Colonic mucosa (tissue), 4 donors: Measurements from ENCODE around the gene CDC34. TPM values are rescaled to one million over a fixed set of nuclear protein-coding genes. Genes with fewer than 3 reads are reported as not detected.

Experiments used
- DNase-seq: peaks from one replicate; pipeline ENCODE4 v3.0.0-alpha.2; 2020
- H3K27ac ChIP-seq: fragments of 200-600 bp; one replicate; pipeline ENCODE4 v1.8.0; 2021
- H3K27me3 ChIP-seq: fragments of 200-600 bp; one replicate; pipeline ENCODE4 v1.8.0; 2021
- H3K36me3 ChIP-seq: fragments of 200-600 bp; one replicate; pipeline ENCODE4 v1.8.0; 2021
- H3K4me1 ChIP-seq: fragments of 200-600 bp; one replicate; pipeline ENCODE4 v1.8.0; 2021; ENCODE audit warnings: mild to moderate bottlenecking
- H3K4me3 ChIP-seq: fragments of 200-600 bp; one replicate; pipeline ENCODE4 v1.8.0; 2021
- H3K9ac ChIP-seq, 2 donors: one replicate each; pipeline ENCODE4 v1.7.0; 2013; ENCODE audit warnings: control low read depth in 2 of 2, low read depth in 2 of 2, low read length in 2 of 2
- H3K9me3 ChIP-seq: fragments of 200-600 bp; one replicate; pipeline ENCODE4 v1.8.0; 2021
- CTCF ChIP-seq: fragments of 200-600 bp; IDR thresholded peaks from one replicate; pipeline ENCODE4 v1.8.0; 2022; ENCODE audit warnings: antibody characterized with exemption, mild to moderate bottlenecking
- intact Hi-C: fragments of 100-400 bp; cut with DNase I; formaldehyde crosslinking; loops from one replicate; pipeline ENCODE4 v1.14.1; 2022
- total RNA-seq, 2 donors: library from RNA; stranded (reverse); fragmentation: NEBNext Ultra II Directional in 1 of 2; extraction: Animal tissue kit (Norgen Biotek cat#: 25700) in 1 of 2; gene quantifications; one replicate each; pipeline ENCODE4 v1.2.1, GENCODE V29; 2021
- donor health status: healthy.
- donor health status: DM: no; HTN: no; CAD: no.
- donor health status: DM: no; HTN: no; CAD: no.

CDC34 gene
- total RNA-seq, 2 donors from 2014 or later = 60.7 to 93.4 TPM

GRCh38 chr19:573519-573825 is 41.9 kb downstream of the CDC34 start:
- peaks cover 18% of the 10 kb centered on the region for H3K4me1 ChIP-seq
- peak overlapping the region; percentile 93 for H3K27ac ChIP-seq
- TF ChIP-seq CTCF = no peak
- no peaks in the 10 kb centered on the region for H3K9me3 ChIP-seq
- peak overlapping the region; percentile 96 to 98 for H3K9ac ChIP-seq
- H3K36me3 ChIP-seq = no peaks in the 10 kb centered on the region
- H3K27me3 ChIP-seq = no peaks in the 10 kb centered on the region
- DNase-seq = no peak
- intact Hi-C loops = no loop called here
- peak overlapping the region; percentile 99 for H3K4me3 ChIP-seq

- intact Hi-C loops = no loop called here
- no peaks in the 10 kb centered on the region for H3K36me3 ChIP-seq
- H3K4me1 ChIP-seq = peaks cover 18% of the 10 kb centered on the region
- peak overlapping the region; percentile 17 for H3K27ac ChIP-seq
- H3K27me3 ChIP-seq = no peaks in the 10 kb centered on the region
- peak; percentile 36 for DNase-seq
- peak overlapping the region; percentile 40 to 72 for H3K9ac ChIP-seq
- peak overlapping the region; percentile 99 for H3K4me3 ChIP-seq
- TF ChIP-seq CTCF = no peak
- no peaks in the 10 kb centered on the region for H3K9me3 ChIP-seq
Measured at GRCh38 chr19:574658-575526, 43.3 kb downstream of the CDC34 start.

- intact Hi-C loops = no loop called here
- DNase-seq = no peak
- H3K36me3 ChIP-seq = peaks cover 5% of the 10 kb centered on the region
- H3K27me3 ChIP-seq = no peaks in the 10 kb centered on the region
- H3K9me3 ChIP-seq = no peaks in the 10 kb centered on the region
- no peak overlapping the region for H3K27ac ChIP-seq
- peaks cover 18% of the 10 kb centered on the region for H3K4me1 ChIP-seq
- peak overlapping the region; percentile 99 for H3K4me3 ChIP-seq
- TF ChIP-seq CTCF = no peak
- H3K9ac ChIP-seq = peak overlapping the region in 1 of 2 donors; percentile 51
Measured at GRCh38 chr19:575527-576506, 44.3 kb downstream of the CDC34 start.

- Histone ChIP-seq H3K36me3 (peaks cover 12% of the 10 kb centered on the region), H3K4me1 (peaks cover 18% of the 10 kb centered on the region), H3K9ac (no peak overlapping the region), H3K4me3 (no peak overlapping the region), H3K27me3 (no peaks in the 10 kb centered on the region), H3K9me3 (no peaks in the 10 kb centered on the region), H3K27ac (no peak overlapping the region)
- TF ChIP-seq CTCF = no peak
- DNase-seq = no peak
- intact Hi-C loops = no loop called here
Measured at GRCh38 chr19:576768-577438, 45.3 kb downstream of the CDC34 start.
